ENCODE measurements around the gene ASMTL. TPM values are rescaled to one million over a fixed set of nuclear protein-coding genes. Genes with fewer than 3 reads are reported as not detected.

Gene ASMTL
- total RNA-seq, 1 donor from 2014 or later = 19.1 TPM

DNA sequence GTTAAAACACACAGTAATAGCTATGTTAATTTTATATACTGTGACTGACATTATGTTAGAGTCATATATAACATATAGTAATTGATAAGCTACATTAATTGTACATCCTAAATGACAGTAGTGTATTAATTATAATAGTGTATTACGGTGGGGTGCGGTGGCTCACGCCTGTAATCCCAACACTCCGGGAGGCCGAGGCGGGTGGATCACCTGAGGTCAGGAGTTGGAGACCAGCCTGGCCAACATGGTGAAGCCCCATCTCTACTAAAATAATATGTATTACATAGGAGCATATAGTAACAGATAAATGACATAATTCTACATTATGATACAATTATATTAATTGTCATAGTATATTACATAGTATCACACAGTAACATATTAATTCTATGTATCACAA is 12.2 kb downstream of the ASMTL start:
- Histone ChIP-seq H3K4me3 (no peak overlapping the region), H3K27ac (no peak overlapping the region), H3K36me3 (peaks cover 29% of the 10 kb centered on the region), H3K27me3 (ENCODE audit: low read depth) (no peaks in the 10 kb centered on the region), H3K9me3 (peaks cover 5% of the 10 kb centered on the region), H3K4me1 (no peaks in the 10 kb centered on the region)
- intact Hi-C loops (cut with DNase I) = no loop called here
- no peak for ATAC-seq
- peak; percentile 4 for DNase-seq
- TF ChIP-seq, protein P1, sequence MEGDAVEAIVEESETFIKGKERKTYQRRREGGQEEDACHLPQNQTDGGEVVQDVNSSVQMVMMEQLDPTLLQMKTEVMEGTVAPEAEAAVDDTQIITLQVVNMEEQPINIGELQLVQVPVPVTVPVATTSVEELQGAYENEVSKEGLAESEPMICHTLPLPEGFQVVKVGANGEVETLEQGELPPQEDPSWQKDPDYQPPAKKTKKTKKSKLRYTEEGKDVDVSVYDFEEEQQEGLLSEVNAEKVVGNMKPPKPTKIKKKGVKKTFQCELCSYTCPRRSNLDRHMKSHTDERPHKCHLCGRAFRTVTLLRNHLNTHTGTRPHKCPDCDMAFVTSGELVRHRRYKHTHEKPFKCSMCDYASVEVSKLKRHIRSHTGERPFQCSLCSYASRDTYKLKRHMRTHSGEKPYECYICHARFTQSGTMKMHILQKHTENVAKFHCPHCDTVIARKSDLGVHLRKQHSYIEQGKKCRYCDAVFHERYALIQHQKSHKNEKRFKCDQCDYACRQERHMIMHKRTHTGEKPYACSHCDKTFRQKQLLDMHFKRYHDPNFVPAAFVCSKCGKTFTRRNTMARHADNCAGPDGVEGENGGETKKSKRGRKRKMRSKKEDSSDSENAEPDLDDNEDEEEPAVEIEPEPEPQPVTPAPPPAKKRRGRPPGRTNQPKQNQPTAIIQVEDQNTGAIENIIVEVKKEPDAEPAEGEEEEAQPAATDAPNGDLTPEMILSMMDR (IDR thresholded peaks at IDR 0.05) = no peak

GRCh38 chrX:1435241-1435895 is 17.3 kb downstream of the ASMTL start:
- TF ChIP-seq, protein P1 (IDR thresholded peaks at IDR 0.05) = no peak
- H3K27me3 ChIP-seq (ENCODE audit: low read depth) = no peaks in the 10 kb centered on the region
- H3K4me1 ChIP-seq = no peaks in the 10 kb centered on the region
- peak; percentile 39 for DNase-seq
- ATAC-seq = peak in 1 of 2 donors; percentile 7
- intact Hi-C loops (cut with DNase I) = no loop called here
- no peak overlapping the region for H3K27ac ChIP-seq
- H3K9me3 ChIP-seq = no peaks in the 10 kb centered on the region
- H3K4me3 ChIP-seq = no peak overlapping the region
- peaks cover 39% of the 10 kb centered on the region for H3K36me3 ChIP-seq

GRCh38 chrX:1434871-1435240 is 17.9 kb downstream of the ASMTL start:
- no peak for ATAC-seq
- H3K36me3 ChIP-seq = peaks cover 44% of the 10 kb centered on the region
- intact Hi-C loops (cut with DNase I) = no loop called here
- peak; percentile 41 for DNase-seq
- no peak overlapping the region for H3K4me3 ChIP-seq
- TF ChIP-seq, protein P1 (IDR thresholded peaks at IDR 0.05) = no peak
- H3K27me3 ChIP-seq (ENCODE audit: low read depth) = no peaks in the 10 kb centered on the region
- H3K9me3 ChIP-seq = no peaks in the 10 kb centered on the region
- H3K4me1 ChIP-seq = no peaks in the 10 kb centered on the region
- no peak overlapping the region for H3K27ac ChIP-seq

DNA sequence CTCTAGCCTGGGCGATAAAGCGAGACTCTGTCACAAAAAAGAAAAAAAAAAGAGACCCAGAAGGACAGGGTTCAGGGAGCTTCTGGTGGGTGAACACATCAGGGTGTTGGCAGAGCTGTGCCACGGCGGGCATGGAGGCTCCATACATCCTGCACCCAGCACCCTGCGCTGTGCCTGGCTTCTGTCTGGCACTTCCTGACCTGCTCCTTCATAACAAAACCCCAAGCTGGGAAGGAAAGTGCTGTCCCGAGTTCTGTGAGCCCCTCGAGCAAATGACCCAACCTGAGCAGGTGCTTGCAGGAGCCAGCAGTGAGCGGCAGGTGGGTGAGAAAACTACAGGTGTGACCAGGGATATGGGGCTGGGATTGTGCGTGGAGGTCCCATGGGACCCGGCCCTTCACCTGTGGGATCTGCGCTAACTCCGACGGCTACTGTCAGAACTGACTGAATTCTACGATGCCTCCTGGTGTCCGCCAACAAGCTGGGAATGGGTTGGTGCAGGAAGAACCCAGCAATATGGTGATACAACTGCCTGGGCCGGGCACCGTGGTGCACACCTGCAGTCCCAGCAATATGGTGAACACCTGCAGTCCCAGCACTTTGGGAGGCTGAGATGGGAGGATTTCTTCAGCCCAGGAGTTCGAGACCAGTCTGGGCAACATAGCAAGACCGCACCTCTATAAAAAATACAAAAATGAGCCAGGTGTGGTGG is 18.9 kb downstream of the ASMTL start:
- intact Hi-C loops (cut with DNase I) = no loop called here
- Histone ChIP-seq H3K4me3 (no peak overlapping the region), H3K27ac (no peak overlapping the region), H3K27me3 (ENCODE audit: low read depth) (no peaks in the 10 kb centered on the region), H3K9me3 (no peaks in the 10 kb centered on the region), H3K36me3 (peaks cover 39% of the 10 kb centered on the region), H3K4me1 (no peaks in the 10 kb centered on the region)
- no peak for ATAC-seq
- TF ChIP-seq, protein P1 (IDR thresholded peaks at IDR 0.05) = no peak
- DNase-seq = peak; percentile 28

- ATAC-seq (no peak), DNase-seq (no peak)
- Histone ChIP-seq H3K27me3 (ENCODE audit: low read depth) (no peaks in the 10 kb centered on the region), H3K9me3 (no peaks in the 10 kb centered on the region), H3K4me1 (no peaks in the 10 kb centered on the region), H3K4me3 (no peak overlapping the region), H3K27ac (no peak overlapping the region), H3K36me3 (peaks cover 46% of the 10 kb centered on the region)
- intact Hi-C loops (cut with DNase I) = no loop called here
- TF ChIP-seq, protein P1 (IDR thresholded peaks at IDR 0.05) = no peak
Measured at GRCh38 chrX:1430451-1430850, 22.3 kb downstream of the ASMTL start.
